Hematopoietic multipotent progenitor cell treated with erythropoietin and hydrocortisone succinate and interleukin-3 and kit ligand, for 8 days (in vitro differentiated cells): ENCODE results near the gene AQP1.

Experiments used
- DNase-seq: peaks from one replicate; pipeline ENCODE4 v3.0.0-alpha.2; 2015

AQP1 gene

GRCh38 chr7:30938435-30939316, 27.0 kb downstream of the AQP1 start:
- DNase-seq: peak; percentile 71

DNA sequence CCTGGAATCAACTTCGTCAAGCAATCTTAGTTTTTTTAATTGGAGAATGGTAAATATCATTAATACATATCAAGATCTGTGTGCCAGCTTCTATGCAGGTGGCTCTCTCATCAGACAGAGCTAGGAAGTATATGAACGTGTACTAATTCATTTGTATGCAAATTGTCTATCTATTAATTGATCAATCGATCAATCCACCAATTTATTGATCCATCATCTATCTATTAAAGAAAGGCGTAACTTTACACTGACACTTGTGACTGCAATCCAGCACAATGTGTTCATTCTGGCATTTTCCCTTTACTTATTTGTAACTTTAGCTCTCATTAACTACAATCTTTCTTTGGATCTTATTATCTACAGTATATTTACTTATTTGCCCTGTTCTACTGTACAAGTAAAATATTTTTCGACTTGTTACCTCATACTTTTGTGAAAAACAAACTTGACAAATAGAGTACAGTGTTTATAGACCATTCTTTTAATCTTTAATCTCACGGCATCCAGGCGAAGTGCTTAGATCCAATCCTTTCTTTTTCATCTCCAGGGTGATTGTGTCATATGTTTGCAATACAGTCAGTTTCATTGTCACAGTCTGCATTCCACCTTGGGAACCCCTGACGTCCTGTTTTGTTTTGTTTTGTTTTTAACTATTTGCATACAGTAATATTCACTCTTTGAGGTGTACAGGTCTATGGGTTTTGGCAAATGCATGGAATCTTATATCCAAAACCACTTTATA, 30.1 kb downstream of the AQP1 start:
- DNase-seq: no peak

DNA sequence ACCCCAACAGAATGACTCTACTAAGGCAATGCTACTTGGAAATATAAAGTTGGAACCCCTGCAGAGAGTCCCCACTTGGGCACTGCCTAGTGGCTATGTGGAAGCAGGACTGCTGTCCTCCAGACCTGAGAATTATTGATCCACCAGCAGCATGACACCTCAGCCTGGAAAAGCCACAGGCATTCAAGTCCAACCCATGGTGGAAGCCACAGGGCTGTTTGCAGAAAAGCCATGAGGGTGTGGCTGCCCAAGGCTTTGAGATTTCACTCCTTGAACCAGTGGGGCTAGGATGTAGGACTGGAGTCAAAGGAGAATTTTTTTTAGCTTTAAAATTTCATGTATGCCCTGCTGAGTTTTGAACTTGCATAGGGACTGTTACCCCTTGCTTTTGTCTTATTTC, 38.5 kb downstream of the AQP1 start:
- no peak for DNase-seq

DNA sequence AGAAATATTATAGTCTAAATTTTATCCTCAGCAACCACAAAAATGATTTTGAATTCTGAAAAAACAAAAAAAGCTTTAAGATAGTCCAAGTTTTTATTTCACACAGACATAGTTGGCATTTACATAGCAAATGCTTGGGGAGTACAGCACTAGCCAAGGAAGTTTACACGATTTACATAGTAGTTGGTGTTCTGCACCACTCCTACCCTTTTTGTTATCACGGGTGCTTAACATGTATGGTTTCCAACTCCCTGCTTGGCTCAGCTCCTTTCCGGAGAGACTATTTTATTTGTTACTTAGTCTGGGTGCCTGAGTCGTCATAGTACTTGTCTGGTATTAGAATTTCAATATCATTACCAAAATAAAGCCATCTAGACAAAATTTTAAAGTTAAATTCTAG, 43.3 kb downstream of the AQP1 start:
- no peak for DNase-seq

- DNase-seq: no peak
These were observed 45.1 kb downstream of the AQP1 start for GRCh38 chr7:30956704-30957103.

- DNase-seq: no peak
These were observed 52.2 kb downstream of the AQP1 start, which contains the start of gene GHRHR for GRCh38 chr7:30963842-30964241. Gene GHRHR (plus strand): TSS chr7:30963953. CDS start chr7:30964069, 116 bp downstream.

DNA sequence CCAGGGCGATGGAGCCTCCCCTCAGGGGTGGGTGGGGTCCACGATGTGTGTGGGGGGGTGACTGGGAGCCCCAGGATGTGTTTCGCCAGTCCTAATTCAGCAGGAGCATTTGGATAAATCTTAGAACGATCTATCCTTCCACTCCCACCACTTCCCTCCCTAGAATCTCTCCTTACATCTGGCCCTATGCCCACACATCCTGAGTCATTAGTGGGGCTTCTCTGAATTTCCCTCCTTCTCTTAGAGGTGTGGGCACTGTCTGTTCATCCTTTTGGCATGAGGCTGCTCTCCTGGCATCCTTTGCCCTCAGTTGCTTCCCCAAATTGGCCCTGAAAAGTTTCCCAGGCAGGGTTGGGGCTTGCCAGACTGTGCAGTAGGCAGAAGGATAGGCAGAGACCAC, 53.7 kb downstream of the AQP1 start:
- no peak for DNase-seq

DNA sequence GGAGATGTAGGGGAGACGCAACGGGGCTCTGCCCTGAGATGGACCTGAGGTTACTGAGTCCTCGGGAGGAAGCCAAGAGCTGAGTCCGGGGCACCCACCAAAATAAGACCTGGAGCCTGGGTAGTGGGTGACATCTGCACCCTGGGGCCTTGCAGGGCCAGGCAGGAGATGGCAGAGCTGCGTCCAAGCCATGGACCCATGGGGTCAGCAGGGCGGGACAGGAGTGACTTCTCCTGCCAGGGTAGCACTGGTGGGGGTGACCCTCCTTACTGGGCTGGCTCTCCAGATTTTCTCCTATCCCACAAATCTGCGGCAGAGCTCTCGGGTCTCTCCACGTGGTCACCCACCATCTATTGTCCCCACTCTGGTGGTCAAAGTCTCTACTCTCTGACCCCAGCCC, 54.2 kb downstream of the AQP1 start:
- no peak for DNase-seq

DNA sequence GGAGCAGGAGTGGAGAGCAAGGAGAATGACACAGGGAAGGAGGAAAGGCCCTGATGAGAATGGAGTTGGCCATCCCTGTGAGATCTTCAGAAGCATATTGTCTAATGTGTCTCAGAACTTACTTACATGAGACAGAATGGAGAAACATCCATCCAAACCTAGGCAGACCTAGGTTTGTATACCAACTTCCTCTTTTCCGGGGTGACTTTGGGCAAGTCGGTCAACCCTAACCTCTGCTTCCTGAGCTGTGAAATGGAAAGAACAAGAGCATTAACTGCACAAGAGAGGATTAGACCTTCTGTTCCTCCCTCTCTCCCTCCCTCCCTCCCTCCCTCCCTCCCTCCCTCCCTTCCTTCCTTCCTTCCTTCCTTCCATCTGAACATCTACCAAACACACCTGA, 56.6 kb downstream of the AQP1 start:
- DNase-seq: no peak

DNA sequence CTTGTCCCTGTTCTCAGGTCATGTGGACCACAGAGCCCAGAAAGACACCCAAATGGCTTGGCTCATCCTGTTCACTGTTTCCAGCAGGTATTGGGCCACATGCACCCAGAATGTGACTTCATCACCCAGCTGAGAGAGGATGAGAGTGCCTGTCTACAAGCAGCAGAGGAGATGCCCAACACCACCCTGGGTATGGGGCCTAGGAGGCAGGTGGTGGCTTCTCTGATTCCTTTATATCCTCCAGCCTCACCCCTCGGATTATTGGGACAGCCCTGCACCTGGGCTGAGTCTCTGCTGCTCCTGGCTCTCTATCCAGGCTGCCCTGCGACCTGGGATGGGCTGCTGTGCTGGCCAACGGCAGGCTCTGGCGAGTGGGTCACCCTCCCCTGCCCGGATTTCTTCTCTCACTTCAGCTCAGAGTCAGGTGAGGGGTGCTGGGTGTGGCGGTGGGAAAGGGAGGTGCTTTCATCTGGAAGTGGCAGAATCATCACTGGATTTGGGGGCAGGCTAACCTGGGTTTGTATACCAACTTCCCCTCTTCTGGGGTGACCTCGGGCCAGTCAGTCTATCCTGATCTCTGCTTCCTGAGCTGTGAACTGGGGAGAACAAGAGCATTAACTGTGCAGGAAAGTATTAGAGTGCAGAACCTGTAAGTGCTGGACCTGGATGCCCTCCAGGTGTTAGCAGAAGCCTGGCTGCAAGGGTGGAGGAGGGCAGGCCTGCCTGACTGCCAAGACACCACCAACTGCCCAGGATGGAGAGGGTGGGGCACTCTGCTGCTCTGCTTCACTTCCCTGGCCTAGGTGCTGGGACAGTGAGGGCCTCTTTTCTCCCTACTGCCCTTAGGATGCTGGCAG, 57.3 kb downstream of the AQP1 start:
- no peak for DNase-seq

DNA sequence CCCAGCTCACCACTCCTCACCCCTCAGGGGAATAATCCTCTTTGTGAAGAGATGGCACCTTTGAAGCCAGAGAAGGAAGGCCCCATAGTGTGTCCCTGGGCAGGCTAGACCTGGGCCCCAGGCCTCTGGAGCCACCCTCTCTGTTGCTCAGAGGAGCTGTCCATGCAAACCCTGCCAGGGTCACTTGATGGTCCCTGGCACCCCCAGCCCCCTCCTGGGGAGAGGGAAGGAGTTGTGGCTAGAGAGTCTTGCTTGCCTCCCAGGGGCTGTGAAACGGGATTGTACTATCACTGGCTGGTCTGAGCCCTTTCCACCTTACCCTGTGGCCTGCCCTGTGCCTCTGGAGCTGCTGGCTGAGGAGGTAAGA, 57.9 kb downstream of the AQP1 start:
- DNase-seq: no peak

DNA sequence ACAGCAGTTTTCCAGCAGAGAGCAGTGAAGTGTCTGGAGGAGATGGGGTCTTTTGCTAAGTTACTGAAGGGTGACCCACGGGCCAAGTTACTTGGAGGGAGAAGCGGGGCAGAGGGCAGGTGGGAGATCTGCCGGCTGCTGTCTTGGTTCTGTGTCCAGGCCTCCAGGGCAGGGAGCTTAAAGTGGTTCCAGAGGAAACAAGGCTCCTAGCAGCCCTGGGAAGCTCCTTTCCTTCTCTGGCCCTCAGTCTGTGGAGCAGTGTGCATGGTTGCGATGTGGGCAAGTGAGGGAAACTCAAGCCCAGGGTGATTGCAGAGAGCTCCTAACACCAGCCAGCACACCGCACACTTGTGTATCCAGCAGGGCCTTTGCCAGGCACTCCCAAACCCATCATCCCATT, 58.4 kb downstream of the AQP1 start:
- DNase-seq: no peak

DNA sequence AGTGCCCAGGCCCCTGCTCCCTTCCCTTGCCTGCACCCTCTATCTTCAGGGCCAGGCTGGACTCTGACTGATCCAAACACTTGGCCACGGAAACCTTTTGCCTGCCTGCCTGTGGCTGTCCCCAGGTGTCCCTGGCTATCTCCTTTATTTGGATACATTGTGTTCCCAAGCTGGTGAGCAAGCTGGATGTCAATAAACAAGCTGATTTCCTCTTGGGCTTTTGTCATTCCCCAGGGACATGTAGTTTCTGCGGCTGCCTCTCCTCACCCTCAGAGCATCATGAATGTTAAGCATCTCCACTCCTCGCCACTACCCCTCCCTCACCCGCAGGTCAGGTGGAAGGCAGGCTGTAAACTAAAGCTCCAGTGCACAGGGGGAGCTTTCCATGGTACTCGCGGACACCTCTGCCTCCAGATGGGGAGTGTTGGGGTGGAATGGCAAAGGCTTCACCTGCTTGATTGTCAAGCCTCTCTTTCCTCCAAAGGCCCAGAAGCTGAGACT, 59.0 kb downstream of the AQP1 start:
- no peak for DNase-seq

GRCh38 chr7:30971440-30971839, 59.8 kb downstream of the AQP1 start:
- DNase-seq: no peak

DNA sequence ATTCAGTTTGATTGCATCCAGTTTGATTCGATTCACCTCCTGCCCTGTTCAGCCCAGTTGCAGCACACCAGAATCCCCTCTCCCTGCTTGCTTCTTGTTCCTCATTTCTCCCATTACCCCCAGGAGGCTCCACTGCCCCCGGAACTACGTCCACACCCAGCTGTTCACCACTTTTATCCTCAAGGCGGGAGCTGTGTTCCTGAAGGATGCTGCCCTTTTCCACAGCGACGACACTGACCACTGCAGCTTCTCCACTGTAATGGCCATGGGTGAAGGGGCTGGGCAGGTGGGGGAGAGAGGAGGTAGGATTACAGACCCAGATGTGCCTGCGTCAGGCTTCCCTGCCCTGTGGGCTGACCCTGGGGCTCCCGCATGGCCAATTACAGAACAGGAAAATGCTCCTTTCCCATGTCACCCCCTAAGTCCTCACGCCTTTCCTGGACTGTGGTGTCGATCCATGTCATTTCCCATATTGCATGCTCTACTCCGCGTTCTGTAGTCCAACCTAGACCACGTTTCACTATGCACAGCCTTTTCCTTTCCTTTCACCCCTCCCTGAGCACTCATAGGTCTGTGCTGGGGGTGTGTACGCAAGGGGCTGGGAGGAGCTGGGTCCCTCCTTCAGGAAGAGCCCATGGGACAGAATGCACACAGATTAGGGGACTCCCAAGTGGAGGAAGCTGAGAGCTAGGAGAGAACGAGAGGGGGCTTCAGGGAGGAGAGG, 60.3 kb downstream of the AQP1 start:
- DNase-seq: no peak

DNA sequence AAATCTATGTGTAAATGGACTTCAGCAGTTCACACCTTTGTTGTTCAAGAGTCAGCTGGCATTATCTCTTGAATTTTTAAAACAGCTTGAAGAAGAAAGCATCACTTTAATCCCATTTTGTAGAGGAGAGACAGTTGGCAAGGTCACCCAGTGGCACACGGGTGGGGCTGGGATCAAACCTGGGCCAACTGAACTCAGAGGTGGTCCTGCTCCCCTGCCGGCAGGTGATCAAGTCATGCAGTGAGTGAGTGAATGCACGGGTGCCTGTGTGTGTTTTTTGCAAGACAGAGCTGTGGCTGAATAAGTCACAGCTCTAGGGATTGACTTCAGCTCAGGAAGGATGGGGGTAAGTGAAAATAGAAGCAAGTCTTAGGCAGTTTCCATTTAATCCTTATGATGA, 61.6 kb downstream of the AQP1 start:
- no peak for DNase-seq

DNA sequence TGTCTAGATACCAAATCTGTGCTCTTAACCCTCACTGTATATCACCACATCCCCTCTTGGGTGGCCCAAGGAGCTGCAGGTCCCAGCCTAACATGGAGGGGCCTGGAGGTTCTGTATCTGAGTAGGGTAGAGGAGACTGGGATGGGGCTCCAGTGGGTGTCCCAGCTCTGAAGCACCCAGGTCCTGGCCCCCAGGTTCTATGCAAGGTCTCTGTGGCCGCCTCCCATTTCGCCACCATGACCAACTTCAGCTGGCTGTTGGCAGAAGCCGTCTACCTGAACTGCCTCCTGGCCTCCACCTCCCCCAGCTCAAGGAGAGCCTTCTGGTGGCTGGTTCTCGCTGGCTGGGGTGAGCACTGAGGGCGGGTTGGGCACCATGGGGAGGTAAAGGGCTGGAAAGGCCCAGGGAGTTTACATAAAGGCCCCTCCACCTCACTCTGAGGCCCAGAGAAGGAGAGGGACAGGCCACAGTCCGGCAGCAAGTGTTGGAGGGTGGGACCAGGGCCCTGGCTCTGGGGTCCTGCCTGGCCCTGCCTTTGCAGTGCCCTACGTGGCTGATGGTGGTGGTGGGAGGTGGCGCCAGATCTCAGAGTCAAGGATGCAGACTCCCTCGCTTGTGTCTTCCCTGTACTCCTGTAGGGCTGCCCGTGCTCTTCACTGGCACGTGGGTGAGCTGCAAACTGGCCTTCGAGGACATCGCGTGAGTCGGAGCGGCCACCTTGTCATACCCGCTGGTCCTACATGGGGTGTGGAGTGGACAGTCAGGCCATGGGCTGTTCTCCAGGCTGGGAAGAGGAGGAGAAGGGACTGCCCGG, 62.3 kb downstream of the AQP1 start:
- no peak for DNase-seq

DNA sequence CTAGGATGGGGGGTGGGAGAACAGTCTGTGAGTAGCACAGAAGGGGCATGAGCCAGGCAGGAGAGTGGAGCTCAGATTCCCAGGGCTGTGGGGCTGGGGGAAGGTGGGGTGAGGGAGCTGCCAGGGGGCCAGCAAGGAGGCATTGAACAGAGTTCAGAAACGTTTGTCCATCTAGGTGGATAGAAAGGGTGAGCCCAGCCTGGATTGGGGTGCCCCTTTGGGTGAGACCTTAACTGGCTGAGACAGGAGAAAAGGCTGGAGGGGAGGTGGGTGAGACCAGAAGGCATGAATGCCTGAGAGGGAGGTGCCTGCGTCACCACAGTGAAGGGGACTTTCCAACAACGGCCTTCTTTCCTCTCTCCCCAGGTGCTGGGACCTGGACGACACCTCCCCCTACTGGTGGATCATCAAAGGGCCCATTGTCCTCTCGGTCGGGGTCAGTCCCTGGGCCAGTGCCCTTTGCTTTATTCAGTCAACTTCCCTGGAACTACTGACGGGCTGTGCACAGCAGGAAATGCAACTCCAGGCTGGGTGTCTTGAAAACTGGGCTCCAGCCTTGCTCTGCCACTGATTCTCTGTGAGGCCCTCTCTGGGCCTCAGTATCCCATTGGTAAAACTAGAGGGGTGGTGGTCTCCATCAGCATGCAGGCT, 63.1 kb downstream of the AQP1 start:
- DNase-seq: peak; percentile 68
